GM18498 (cell line): ENCODE measurements around the gene OR10G4.
"Not testable (repeated sequence)": the region's sequence is repeated elsewhere in the genome, so short reads cannot be mapped to it uniquely, and the experiment has no call there.

Source experiments
- ATAC-seq: cut with Tn5 transposase; IDR thresholded peaks from one replicate; pipeline ENCODE4 v1.9.1; 2021; ENCODE audit warnings: mild to moderate bottlenecking, moderate library complexity; ENCODE audit not compliant: unreplicated experiment

Gene OR10G4, protein sequence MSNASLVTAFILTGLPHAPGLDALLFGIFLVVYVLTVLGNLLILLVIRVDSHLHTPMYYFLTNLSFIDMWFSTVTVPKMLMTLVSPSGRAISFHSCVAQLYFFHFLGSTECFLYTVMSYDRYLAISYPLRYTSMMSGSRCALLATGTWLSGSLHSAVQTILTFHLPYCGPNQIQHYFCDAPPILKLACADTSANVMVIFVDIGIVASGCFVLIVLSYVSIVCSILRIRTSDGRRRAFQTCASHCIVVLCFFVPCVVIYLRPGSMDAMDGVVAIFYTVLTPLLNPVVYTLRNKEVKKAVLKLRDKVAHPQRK

GRCh38 chr11:124012697-124013096 lies at the start of gene OR10G4:
OR10G4 (plus strand) TSS chr11:124012997; CDS start chr11:124015575, 2,578 bp downstream.
- no peak for ATAC-seq

GRCh38 chr11:123973816-123974215 lies 39.0 kb upstream of the OR10G4 start:
- ATAC-seq = no peak

DNA sequence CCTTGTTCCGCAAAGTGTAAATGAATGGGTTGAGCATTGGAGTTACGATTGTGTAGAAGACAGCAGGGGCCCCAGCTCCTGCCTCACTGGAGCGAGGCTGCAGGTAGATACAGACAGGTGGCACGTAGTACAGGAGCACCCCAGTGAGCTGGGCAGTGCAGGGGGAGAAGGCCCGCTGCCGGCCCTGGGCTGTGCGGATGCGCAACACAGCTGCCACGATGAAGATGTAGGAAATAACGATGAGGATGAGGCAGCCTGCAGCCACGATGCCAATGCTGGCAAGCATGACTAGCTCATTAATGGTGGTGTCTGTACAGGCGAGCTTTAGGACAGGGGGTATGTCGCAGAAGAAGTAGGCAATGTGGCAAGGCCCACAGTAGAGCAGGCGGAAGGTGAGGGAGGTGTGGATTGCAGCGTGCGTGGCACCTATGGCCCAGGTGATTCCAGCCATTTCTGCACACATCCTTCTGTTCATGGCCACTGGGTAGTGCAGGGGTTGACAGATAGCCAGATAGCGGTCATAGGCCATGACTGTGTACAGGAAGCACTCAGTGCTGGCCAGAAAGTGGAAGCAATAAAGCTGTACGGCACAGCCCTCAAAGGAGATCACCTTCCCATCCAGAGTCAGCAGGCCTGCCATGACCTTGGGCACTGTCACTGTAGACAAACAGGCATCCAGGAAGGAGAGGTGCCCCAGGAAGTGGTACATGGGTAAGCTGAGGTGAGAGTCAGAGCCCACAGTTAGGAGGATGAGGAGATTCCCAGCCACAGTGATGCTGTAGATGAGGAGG lies 35.8 kb upstream of the OR10G4 start:
- ATAC-seq = no peak

DNA sequence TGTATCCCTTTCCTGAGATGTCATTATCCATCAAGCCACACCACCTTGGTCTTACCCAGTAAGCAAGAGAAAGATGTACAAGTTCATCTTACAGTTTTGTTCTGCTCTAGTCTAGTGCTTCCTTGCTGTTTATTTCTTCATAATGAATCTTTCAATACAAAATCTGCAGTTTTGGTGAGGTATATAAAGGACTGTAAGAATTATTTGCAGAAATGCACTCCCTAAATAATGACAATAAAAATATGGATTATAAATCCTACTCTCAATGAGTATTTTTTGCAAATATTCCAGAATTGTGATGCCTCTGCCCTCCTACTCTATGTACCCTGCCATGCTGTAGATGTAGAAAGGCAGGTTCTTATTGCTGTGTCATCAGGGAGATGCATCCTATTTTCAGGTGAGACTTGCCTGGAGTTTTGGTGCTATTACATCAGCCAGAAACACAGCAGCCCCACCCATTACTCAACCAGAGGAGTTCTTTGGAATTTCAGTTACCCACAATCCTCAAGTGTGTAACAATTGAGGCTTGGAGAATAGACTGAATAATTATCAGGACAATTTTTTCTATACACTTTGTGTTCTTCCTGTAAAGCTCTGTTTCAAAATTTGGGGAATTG lies 35.0 kb upstream of the OR10G4 start, which contains the start of gene OR10S1:
TSS of gene OR10S1 (minus strand) at position 51 of the 617 bp plus-strand sequence. CDS start 117 bp downstream, outside the sequence.
- ATAC-seq = no peak

DNA sequence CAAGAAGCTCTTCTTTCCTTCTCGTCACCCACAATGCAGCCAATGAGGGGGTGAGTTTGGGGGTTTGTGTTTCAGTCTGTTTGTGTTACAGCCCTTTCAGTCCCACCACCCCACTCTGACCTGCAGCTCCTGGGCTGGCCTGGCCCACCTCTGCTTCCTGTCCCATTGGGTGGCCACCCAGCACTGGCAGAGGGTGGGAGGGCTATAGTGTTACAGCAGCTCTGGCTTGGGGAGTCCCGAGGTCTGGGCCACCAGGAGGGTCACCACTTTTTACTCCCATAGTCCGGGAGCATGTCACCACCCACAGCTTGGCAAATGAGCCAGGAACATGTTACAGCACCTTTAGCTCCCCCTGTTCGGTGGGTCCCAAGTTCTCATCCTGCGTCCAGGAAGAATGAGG lies 33.5 kb upstream of the OR10G4 start:
- ATAC-seq = no peak

DNA sequence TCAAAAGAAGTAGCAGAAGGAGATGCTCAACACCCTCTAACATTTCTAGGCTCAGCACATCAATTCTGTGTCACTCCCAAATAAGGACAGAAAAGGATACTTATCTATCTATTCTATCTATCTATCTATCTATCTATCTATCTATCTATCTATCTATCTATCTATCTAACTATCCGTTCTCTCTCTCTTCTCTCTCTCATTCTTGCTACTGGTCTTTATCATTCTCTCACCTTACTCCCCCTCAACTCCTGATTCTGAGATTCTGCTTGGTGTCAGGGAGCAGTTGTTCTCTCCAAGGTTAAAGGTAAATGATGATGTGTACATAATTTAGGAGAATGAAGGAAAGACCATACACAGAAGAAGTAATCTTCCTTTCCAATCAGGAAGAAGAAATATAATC lies 17.7 kb upstream of the OR10G4 start, which contains the start of gene OR10G6:
TSS of gene OR10G6 (minus strand) at position 43 of the 400 bp plus-strand sequence. CDS start at position 43, 0 bp downstream.
- ATAC-seq = no peak

DNA sequence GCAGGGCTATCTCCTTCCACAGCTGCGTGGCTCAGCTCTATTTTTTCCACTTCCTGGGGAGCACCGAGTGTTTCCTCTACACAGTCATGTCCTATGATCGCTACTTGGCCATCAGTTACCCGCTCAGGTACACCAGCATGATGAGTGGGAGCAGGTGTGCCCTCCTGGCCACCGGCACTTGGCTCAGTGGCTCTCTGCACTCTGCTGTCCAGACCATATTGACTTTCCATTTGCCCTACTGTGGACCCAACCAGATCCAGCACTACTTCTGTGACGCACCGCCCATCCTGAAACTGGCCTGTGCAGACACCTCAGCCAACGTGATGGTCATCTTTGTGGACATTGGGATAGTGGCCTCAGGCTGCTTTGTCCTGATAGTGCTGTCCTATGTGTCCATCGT lies 3.0 kb downstream of the OR10G4 start:
- ATAC-seq = not testable (repeated sequence)

- ATAC-seq = no peak
Observed at GRCh38 chr11:124026498-124026897, 13.7 kb downstream of the OR10G4 start, which contains the start of gene OR10G8. OR10G8 (plus strand) TSS chr11:124026798; CDS start chr11:124029623, 2,825 bp downstream.

- ATAC-seq = no peak
Observed at GRCh38 chr11:124036666-124037065, 23.9 kb downstream of the OR10G4 start.

DNA sequence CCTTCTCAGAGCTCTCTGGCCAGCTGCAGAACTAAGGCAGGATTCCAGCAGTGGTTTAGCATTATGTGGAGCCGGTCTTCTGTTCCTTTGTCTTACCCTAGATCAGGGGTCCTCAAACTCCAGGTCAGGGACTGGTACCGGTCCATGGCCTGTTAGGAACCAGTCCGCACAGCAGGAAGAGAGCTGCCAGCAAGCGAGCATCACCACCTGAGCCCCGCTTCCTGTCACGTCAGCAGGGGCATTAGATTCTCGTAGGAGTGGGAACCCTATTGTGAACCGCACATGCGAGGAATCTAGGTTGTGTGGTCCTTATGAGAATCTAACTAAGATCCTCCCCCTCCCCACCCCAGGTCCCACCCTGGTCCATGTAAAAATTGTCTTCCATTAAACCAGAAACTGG lies 26.8 kb downstream of the OR10G4 start:
- no peak for ATAC-seq

DNA sequence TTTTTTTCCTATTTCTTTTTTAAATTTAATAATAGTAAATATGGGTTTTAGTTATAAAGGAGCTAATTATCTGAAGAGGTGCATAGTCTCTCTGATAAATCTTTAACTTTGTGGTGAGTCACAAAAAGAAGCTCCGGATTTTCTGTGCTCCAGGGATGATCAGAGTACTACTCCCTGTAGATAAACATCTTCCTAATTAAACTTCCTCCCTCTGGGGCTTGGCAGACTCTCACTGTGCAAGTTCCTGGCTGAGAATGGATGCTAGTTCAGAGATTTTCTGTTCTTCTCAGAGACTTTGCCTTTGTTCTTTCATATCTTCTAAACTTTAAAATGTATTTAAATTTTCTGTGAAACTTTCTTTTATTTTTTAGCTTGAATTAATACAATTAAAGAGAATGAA lies 28.5 kb downstream of the OR10G4 start, which contains the start of gene OR10G7:
TSS of gene OR10G7 (minus strand) at position 72 of the 400 bp plus-strand sequence. CDS start 2,324 bp downstream, outside the sequence.
- ATAC-seq = no peak

DNA sequence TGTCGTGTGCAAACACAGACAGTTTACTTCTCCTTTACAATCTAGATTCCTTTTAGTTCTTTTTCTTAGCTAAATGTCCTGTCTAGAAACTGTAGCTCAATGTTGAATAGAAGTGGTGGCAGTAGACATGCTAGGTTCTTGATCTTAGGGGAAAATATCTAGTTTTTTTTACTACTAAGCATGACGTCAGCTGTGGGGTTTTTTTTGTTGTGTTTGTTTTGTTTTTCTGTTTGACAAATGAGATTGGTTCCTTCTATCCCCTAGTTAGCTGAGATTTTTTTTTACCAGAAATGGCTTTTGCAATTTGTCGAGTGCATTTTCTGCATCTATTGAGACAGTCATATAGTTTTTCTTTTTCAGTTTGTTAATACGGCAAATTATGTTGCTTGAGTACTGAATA lies 30.6 kb downstream of the OR10G4 start:
- ATAC-seq = no peak

DNA sequence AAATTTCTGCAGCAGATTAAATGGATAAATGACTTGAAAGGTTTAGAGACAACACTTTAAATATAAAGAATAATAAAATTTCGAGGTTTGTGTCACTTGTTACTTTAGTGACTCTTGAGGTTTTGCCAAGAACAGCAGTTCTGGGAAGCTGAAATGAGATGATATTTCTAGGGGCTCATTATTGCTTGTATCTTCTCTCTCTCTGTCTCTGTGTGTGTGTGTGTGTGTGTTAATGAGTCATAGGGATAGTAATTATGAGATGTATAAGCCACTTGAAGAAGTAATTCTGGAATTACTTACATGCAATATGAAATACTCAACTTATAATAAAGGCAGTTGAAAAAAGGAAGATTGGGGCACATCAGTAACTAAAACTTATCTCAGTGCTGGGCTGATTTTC lies 38.0 kb downstream of the OR10G4 start:
- ATAC-seq = no peak

DNA sequence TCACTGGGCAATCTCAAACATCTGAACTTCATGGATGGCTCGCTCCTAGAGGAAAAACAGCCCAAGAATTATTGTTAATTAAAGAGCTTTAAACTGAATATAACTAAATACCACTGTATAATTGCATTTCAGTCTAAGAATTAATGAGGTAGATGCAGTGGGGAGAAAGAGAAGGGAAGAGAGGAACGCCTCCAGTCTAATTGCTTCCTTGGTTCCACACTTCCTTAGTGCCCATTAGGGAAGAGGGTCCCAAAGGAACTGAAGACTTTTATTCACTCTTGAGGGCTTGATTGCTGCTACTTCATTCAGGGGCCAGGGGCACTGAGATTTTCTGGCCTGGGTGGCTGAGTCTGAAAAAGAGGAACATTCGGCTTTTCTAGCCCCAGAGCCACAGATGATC lies 40.2 kb downstream of the OR10G4 start:
- no peak for ATAC-seq
